H1 (cell line): Measurements from ENCODE around the gene MYL3.

Experiments used
- EP300 ChIP-seq, 2 experiments: IDR thresholded peaks; 1 replicate in 1 of 2; 2 replicates in 1 of 2; pipeline ENCODE4 v1.6.1; 2011 to 2012; ENCODE audit warnings: low read depth in 2 of 2, low read length in 2 of 2, mild to moderate bottlenecking in 2 of 2, borderline replicate concordance in 1 of 2, inconsistent platforms in 1 of 2, moderate library complexity in 1 of 2
- FOSL1 ChIP-seq: IDR thresholded peaks from 2 replicates; pipeline ENCODE4 v1.6.1; 2011; ENCODE audit warnings: mild to moderate bottlenecking, low read depth, low read length, moderate library complexity; ENCODE audit not compliant: insufficient read depth
- GABPA ChIP-seq: IDR thresholded peaks from 2 replicates; pipeline ENCODE4 v1.6.1; 2011; ENCODE audit warnings: mild to moderate bottlenecking, low read length, moderate library complexity, borderline replicate concordance; ENCODE audit not compliant: insufficient read depth
- JUND ChIP-seq: IDR thresholded peaks from 2 replicates; pipeline ENCODE4 v1.6.1; 2011; ENCODE audit warnings: mild to moderate bottlenecking, improper control_type of control experiment, low read length
- MAFK ChIP-seq: IDR thresholded peaks from 2 replicates; pipeline ENCODE4 v1.6.1; 2012; ENCODE audit warnings: low read depth, mild to moderate bottlenecking, improper control_type of control experiment, low read length
- PHF8 ChIP-seq: fragments of 200-600 bp; sonication (generic); conservative IDR thresholded peaks from 2 replicates; pipeline ENCODE4 v1.7.1; 2012; ENCODE audit warnings: low read depth, mild to moderate bottlenecking, inconsistent platforms, low read length, moderate library complexity
- POLR2A ChIP-seq, 2 experiments: IDR thresholded peaks; 1 replicate in 1 of 2; 2 replicates in 1 of 2; pipeline ENCODE4 v1.6.1; 2011; ENCODE audit warnings: low read depth in 2 of 2, low read length in 2 of 2, mild to moderate bottlenecking in 2 of 2; ENCODE audit errors: control extremely low read depth in 1 of 2
- POLR2AphosphoS5 ChIP-seq: IDR thresholded peaks from 2 replicates; pipeline ENCODE4 v1.6.1; 2011; ENCODE audit warnings: low read depth, low read length
- POU5F1 ChIP-seq: IDR thresholded peaks from 2 replicates; pipeline ENCODE4 v1.6.1; 2011; ENCODE audit warnings: low read depth, mild to moderate bottlenecking, low read length, moderate library complexity
- SIN3A ChIP-seq, 2 experiments: IDR thresholded peaks in 1 of 2; conservative IDR thresholded peaks in 1 of 2; 2 replicates each; pipeline ENCODE4 v1.6.1; 2011 to 2012; ENCODE audit warnings: low read length in 2 of 2, improper control_type of control experiment in 1 of 2, low read depth in 1 of 2, mild to moderate bottlenecking in 1 of 2
- TF ChIP-seq, protein P1 (sequence below), 3 experiments: IDR thresholded peaks; 1 replicate in 2 of 3; 2 replicates in 1 of 3; pipeline versions ENCODE4 v1.5.1 to v1.6.1; 2011; ENCODE audit warnings: low read length in 3 of 3, mild to moderate bottlenecking in 3 of 3, inconsistent platforms in 2 of 3, low read depth in 1 of 3, moderate library complexity in 1 of 3; ENCODE audit not compliant: insufficient read depth in 1 of 3; ENCODE audit errors: control extremely low read depth in 1 of 3
- TF ChIP-seq, protein P2 (sequence below): IDR thresholded peaks from 2 replicates; pipeline ENCODE4 v1.6.1; 2011; ENCODE audit warnings: low read length, improper control_type of control experiment
- TF ChIP-seq, protein P3 (sequence below): IDR thresholded peaks from 2 replicates; pipeline ENCODE4 v1.6.1; 2012; ENCODE audit warnings: inconsistent platforms

DNA sequence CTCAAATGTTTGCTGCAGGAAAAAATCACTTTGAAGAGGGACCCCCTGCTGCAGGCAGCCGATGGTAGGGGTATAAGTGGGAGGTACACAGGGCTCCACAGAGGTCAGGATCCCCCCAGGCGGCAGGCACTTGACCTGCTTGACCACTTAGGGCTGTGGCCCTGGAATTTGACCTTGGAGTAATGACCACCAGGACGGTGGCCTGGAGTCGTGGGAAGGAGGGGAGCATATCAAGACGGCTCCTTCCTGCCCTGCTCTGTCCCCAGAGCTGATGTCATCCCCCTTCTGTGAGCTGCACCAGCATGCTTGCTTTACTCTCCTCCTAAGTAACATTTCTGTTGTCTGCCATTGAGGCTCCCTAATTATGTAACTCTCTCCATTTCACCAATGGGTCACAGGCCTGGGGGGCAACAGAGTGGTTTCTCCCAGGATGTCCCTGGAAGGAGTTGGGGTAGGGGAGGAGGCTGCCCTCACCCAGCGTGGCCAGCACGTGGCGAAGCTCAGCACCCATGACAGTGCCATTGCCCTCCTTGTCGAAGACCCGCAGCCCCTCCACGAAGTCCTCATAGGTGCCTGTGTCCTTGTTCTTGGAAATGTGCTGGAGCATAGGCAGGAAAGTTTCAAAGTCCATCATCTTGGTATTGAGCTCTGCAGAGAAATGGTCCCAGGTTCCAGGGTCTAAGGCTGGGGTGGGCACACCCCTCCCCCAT, 4.1 kb downstream of the MYL3 start:
- TF ChIP-seq, protein P1, sequence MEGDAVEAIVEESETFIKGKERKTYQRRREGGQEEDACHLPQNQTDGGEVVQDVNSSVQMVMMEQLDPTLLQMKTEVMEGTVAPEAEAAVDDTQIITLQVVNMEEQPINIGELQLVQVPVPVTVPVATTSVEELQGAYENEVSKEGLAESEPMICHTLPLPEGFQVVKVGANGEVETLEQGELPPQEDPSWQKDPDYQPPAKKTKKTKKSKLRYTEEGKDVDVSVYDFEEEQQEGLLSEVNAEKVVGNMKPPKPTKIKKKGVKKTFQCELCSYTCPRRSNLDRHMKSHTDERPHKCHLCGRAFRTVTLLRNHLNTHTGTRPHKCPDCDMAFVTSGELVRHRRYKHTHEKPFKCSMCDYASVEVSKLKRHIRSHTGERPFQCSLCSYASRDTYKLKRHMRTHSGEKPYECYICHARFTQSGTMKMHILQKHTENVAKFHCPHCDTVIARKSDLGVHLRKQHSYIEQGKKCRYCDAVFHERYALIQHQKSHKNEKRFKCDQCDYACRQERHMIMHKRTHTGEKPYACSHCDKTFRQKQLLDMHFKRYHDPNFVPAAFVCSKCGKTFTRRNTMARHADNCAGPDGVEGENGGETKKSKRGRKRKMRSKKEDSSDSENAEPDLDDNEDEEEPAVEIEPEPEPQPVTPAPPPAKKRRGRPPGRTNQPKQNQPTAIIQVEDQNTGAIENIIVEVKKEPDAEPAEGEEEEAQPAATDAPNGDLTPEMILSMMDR (IDR thresholded peaks at IDR 0.05; ENCODE audit: control extremely low read depth in 1 of 3, insufficient read depth in 1 of 3, low read depth in 1 of 3, low read length in 3 of 3): no peak
- TF ChIP-seq, protein P2, sequence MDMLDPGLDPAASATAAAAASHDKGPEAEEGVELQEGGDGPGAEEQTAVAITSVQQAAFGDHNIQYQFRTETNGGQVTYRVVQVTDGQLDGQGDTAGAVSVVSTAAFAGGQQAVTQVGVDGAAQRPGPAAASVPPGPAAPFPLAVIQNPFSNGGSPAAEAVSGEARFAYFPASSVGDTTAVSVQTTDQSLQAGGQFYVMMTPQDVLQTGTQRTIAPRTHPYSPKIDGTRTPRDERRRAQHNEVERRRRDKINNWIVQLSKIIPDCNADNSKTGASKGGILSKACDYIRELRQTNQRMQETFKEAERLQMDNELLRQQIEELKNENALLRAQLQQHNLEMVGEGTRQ: no peak
- TF ChIP-seq GABPA (no peak), EP300 (IDR thresholded peaks at IDR 0.05; ENCODE audit: borderline replicate concordance in 1 of 2, low read depth in 2 of 2, low read length in 2 of 2) (no peak), PHF8 (no peak), POU5F1 (no peak), POLR2A (IDR thresholded peaks at IDR 0.05; ENCODE audit: control extremely low read depth in 1 of 2, low read depth in 2 of 2, low read length in 2 of 2) (no peak), POLR2AphosphoS5 (no peak), JUND (no peak), MAFK (no peak), SIN3A (conservative IDR thresholded peaks at IDR 0.05 in 1 of 2, IDR thresholded peaks at IDR 0.05 in 1 of 2; ENCODE audit: low read depth in 1 of 2, low read length in 2 of 2) (no peak), FOSL1 (no peak)
- TF ChIP-seq, protein P3, sequence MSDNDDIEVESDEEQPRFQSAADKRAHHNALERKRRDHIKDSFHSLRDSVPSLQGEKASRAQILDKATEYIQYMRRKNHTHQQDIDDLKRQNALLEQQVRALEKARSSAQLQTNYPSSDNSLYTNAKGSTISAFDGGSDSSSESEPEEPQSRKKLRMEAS: no peak
